ENCODE data around the gene DNPEP. TPM values are rescaled to one million over a fixed set of nuclear protein-coding genes. Genes with fewer than 3 reads are reported as not detected.

The DNPEP gene
- total and polyA plus RNA-seq, 8 donors: 41.6 to 86.4 (median 68.7) TPM

DNA sequence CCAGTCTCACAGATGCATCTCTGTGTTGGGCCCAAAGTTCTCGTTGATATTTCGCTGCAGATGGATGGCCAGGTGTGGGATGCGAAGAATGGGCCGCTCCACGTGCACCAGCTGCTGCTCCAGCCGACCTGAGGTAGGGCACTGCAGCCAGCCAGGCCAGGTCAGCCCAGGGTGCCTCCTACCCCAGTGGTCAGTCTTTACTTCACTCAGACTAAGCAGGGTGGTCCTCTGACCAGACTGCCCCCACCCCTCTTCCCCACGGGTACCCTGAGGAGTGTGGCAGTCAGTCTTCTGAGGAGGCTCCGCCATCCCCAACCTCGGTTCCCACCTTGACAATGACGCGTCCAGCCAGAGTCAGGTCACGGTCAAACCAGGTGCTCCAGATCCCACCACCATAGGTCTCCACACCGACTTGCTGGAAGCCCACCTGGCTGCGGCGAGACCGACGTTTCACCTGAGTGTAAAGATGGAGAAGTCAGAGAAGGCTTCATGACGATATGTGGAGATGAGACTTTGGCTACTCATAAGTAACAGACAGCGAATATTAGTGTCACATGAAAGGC, 1.7 kb downstream of the DNPEP start:
- H3K27ac ChIP-seq: peak overlapping the region in 1 of 2 donors; percentile 84
- no peaks in the 10 kb centered on the region for H3K27me3 ChIP-seq
- peak overlapping the region in 1 of 2 donors; percentile 66 for H3K4me3 ChIP-seq
- intact Hi-C loops (cut with DNase I): no loop called here
- no peak for TF ChIP-seq CTCF (IDR thresholded peaks at IDR 0.05)
- H3K36me3 ChIP-seq: peaks cover 0 to 52% of the 10 kb centered on the region in 2 donors
- H3K9me3 ChIP-seq: no peaks in the 10 kb centered on the region
- peaks cover 7 to 41% of the 10 kb centered on the region in 2 donors for H3K4me1 ChIP-seq
- DNase-seq (no peak), ATAC-seq (no peak)

GRCh38 chr2:219384859-219385258, 2.9 kb downstream of the DNPEP start:
- H3K9me3 ChIP-seq: no peaks in the 10 kb centered on the region
- ATAC-seq (no peak), DNase-seq (no peak)
- peak overlapping the region; percentile 3 to 33 for H3K27ac ChIP-seq
- no peaks in the 10 kb centered on the region for H3K27me3 ChIP-seq
- peaks cover 0 to 62% of the 10 kb centered on the region in 2 donors for H3K36me3 ChIP-seq
- peaks cover 7 to 41% of the 10 kb centered on the region in 2 donors for H3K4me1 ChIP-seq
- intact Hi-C loops (cut with DNase I): no loop called here
- H3K4me3 ChIP-seq: no peak overlapping the region
- TF ChIP-seq CTCF (IDR thresholded peaks at IDR 0.05): no peak

DNA sequence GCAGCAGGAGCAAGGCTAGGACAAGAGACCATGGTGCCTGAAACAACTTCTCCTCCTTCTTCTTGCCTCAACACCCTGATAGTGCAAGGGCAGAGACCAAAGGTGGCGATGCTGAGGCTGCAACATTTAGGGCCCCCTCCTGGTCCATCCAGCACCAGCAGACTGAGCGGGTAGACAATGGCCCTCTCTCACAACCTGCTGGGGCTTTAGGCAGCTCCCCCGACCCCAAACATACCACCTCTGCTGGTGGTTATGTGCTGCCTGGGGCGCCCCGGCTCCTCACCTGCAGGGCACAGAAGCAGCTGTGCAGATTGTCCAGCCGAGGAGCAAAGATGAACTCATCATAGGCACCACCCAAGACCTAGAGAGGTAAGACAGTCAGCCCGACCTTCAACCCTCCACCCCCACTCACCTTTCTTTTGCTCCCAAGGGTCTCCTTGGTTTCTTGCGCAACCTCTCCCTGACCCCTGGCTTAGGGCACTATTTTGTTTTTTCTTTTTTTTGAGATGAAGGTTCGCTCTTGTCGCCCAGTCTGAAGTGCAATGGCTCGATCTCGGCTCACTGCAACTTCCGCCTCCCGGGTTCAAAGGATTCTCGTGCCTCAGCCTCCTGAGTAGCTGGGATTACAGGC, 3.5 kb downstream of the DNPEP start:
- H3K27ac ChIP-seq: no peak overlapping the region
- H3K36me3 ChIP-seq: peaks cover 0 to 66% of the 10 kb centered on the region in 2 donors
- intact Hi-C loops (cut with DNase I): no loop called here

DNA sequence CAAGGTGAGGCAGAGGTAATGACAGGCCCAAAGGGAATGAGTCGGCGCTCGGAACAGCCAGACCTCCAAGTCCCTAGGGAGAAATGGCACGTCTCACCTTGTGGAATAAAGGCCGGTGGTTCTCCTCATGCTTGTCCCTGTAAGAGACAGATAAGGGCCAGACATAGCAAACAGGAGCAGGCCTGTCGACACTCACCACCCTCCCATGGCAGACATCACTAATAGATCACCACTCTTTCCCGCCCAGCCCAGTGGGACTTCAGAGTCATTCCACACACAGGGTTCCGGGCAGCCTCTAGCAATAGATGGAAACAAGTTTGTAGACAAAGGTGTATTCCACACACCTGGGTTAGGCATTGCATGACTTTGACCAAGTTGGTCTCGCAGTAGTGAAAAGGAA, 6.3 kb downstream of the DNPEP start:
- intact Hi-C loops (cut with DNase I): no loop called here
- DNase-seq (no peak), ATAC-seq (no peak)
- no peak overlapping the region for H3K4me3 ChIP-seq
- H3K36me3 ChIP-seq: peaks cover 0 to 77% of the 10 kb centered on the region in 2 donors
- H3K27ac ChIP-seq: no peak overlapping the region
- TF ChIP-seq CTCF (IDR thresholded peaks at IDR 0.05): no peak
- H3K9me3 ChIP-seq: no peaks in the 10 kb centered on the region
- H3K4me1 ChIP-seq: peaks cover 2 to 27% of the 10 kb centered on the region in 2 donors
- no peaks in the 10 kb centered on the region for H3K27me3 ChIP-seq

More for the DNA sequence above, 3.5 kb downstream of the DNPEP start:
- no peak for TF ChIP-seq CTCF (IDR thresholded peaks at IDR 0.05)
- DNase-seq: no peak
- Histone ChIP-seq H3K4me1 (peaks cover 7 to 41% of the 10 kb centered on the region in 2 donors), H3K27me3 (no peaks in the 10 kb centered on the region), H3K9me3 (no peaks in the 10 kb centered on the region), H3K4me3 (no peak overlapping the region)
- ATAC-seq: no peak

DNA sequence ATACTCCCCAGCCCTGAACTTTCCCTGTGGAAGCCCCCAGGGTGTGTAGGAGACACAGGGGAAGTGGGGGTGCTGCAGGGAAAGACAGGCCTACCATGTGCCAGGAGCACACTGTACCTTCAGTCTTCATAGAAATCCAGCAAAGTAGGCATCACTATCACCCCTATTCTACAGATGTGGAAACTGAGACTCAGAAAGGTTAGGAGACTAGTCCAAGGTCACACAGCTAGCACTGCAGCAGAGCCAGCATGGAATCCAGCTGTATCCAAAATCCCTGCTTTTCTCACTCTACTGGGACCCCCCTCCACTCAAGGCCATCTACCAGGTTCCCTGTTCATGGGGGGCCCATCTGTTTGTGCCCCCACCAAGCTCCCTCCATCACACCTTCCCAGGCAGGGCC, 6.8 kb downstream of the DNPEP start:
- H3K27me3 ChIP-seq: no peaks in the 10 kb centered on the region
- ATAC-seq: no peak
- no peak overlapping the region for H3K27ac ChIP-seq
- no peaks in the 10 kb centered on the region for H3K9me3 ChIP-seq
- no peak overlapping the region for H3K4me3 ChIP-seq
- H3K36me3 ChIP-seq: peaks cover 0 to 74% of the 10 kb centered on the region in 2 donors
- no peak for DNase-seq
- TF ChIP-seq CTCF (IDR thresholded peaks at IDR 0.05): no peak
- H3K4me1 ChIP-seq: peaks cover 0 to 22% of the 10 kb centered on the region in 2 donors
- intact Hi-C loops (cut with DNase I): no loop called here

Measured in left lung (tissue), 10 donors.